H1 (cell line): ENCODE data around the gene MYRIP. TPM values are rescaled to one million over a fixed set of nuclear protein-coding genes. Genes with fewer than 3 reads are reported as not detected.

Experiments
- BACH1 ChIP-seq: IDR thresholded peaks from 2 replicates; pipeline ENCODE4 v1.6.1; 2012; ENCODE audit warnings: low read length, improper control_type of control experiment
- BRCA1 ChIP-seq: IDR thresholded peaks from 2 replicates; pipeline ENCODE4 v1.6.1; 2012; ENCODE audit warnings: low read depth, low read length, improper control_type of control experiment
- CBX5 ChIP-seq: fragments of 300-800, 300-1000 bp; sonication (generic); IDR thresholded peaks from 2 replicates; pipeline ENCODE4 v1.7.1; 2016; ENCODE audit warnings: antibody characterized with exemption, low read length, low read depth
- KDM1A ChIP-seq: fragments of 200-600, 300-600 bp; sonication (generic); IDR thresholded peaks from 2 replicates; pipeline ENCODE4 v1.7.1; 2016; ENCODE audit warnings: mild to moderate bottlenecking, low read length, borderline replicate concordance
- NANOG ChIP-seq: IDR thresholded peaks from 2 replicates; pipeline ENCODE4 v1.6.1; 2011; ENCODE audit warnings: low read length, low read depth, mild to moderate bottlenecking, inconsistent platforms; ENCODE audit not compliant: insufficient read depth, poor library complexity, severe bottlenecking
- NRF1 ChIP-seq: IDR thresholded peaks from 2 replicates; pipeline ENCODE4 v1.6.1; 2011; ENCODE audit warnings: mild to moderate bottlenecking, low read depth, low read length, improper control_type of control experiment
- RAD21 ChIP-seq, 2 experiments: IDR thresholded peaks in 1 of 2; conservative IDR thresholded peaks in 1 of 2; 2 replicates each; pipeline ENCODE4 v1.6.1; 2011; ENCODE audit warnings: low read depth in 2 of 2, low read length in 2 of 2, improper control_type of control experiment in 1 of 2, inconsistent platforms in 1 of 2, mild to moderate bottlenecking in 1 of 2, moderate library complexity in 1 of 2
- SAP30 ChIP-seq: fragments of 300-600 bp; sonication (generic); IDR thresholded peaks from 2 replicates; pipeline ENCODE4 v1.7.1; 2012; ENCODE audit warnings: low read length, moderate library complexity, mild to moderate bottlenecking, inconsistent platforms; ENCODE audit not compliant: insufficient read depth, insufficient replicate concordance
- TCF12 ChIP-seq: IDR thresholded peaks from 2 replicates; pipeline ENCODE4 v1.6.1; 2011; ENCODE audit warnings: low read depth, mild to moderate bottlenecking, low read length
- polyA plus RNA-seq, 7 experiments: library from polyadenylated mRNA; depleted of rRNA in 3 of 7; stranded (reverse) in 5 of 7; unstranded in 2 of 7; fragments of >200 nt in 5 of 7; fragments of 200-250 nt in 2 of 7; gene quantifications; 1 replicate in 5 of 7; 2 replicates in 1 of 7; 4 replicates in 1 of 7; pipeline versions ENCODE4 v1.2.1 to v1.2.3, GENCODE V29; 2011 to 2013; ENCODE audit warnings: missing spikeins in 2 of 7, mixed read lengths in 2 of 7
- total RNA-seq: library from RNA; stranded (reverse); fragmentation: NEBNext Ultra II Directional; extraction: Animal tissue kit (Norgen Biotek cat#: 25700); gene quantifications from 2 replicates; pipeline ENCODE4 v1.2.1, GENCODE V29; 2021

MYRIP gene
- total and polyA plus RNA-seq, 2 of the 8 experiments (the other 6 are each of a cell fraction or from before 2014, with no cell fraction given) = 0.54 to 4.3 TPM

GRCh38 chr3:39783680-39784079, 25.7 kb upstream of the MYRIP start (continued):
- TF ChIP-seq KDM1A = no peak
- no peak for TF ChIP-seq BACH1
- no peak for TF ChIP-seq BRCA1
- no peak for TF ChIP-seq NRF1
- no peak for TF ChIP-seq RAD21 (IDR thresholded peaks at IDR 0.05 in 1 of 2, conservative IDR thresholded peaks at IDR 0.05 in 1 of 2; ENCODE audit: low read depth in 2 of 2, low read length in 2 of 2)
- no peak for TF ChIP-seq NANOG
- no peak for TF ChIP-seq SAP30
- no peak for TF ChIP-seq TCF12
- TF ChIP-seq CBX5 = no peak
